Measurements from ENCODE around the gene MS4A4E.
"Not testable (repeated sequence)": the region's sequence is repeated elsewhere in the genome, so short reads cannot be mapped to it uniquely, and the experiment has no call there.

Gene MS4A4E

GRCh38 chr11:60170566-60170965 is 72.4 kb downstream of the MS4A4E start:
- no peak for DNase-seq

- no peak for DNase-seq
These were observed 73.5 kb downstream of the MS4A4E start for GRCh38 chr11:60169264-60169915.

GRCh38 chr11:60168306-60168705 is 74.6 kb downstream of the MS4A4E start:
- no peak for DNase-seq

GRCh38 chr11:60165951-60166350 is 77.0 kb downstream of the MS4A4E start:
- no peak for DNase-seq

GRCh38 chr11:60165538-60165937 is 77.4 kb downstream of the MS4A4E start:
- DNase-seq = no peak

GRCh38 chr11:60164550-60165075 is 78.3 kb downstream of the MS4A4E start:
- no peak for DNase-seq

GRCh38 chr11:60161766-60162165 is 81.2 kb downstream of the MS4A4E start:
- no peak for DNase-seq

- DNase-seq = no peak
These were observed 81.8 kb downstream of the MS4A4E start for GRCh38 chr11:60161107-60161506.

- DNase-seq = no peak
These were observed 83.1 kb downstream of the MS4A4E start for GRCh38 chr11:60159868-60160267.

- DNase-seq = no peak
These were observed 83.7 kb downstream of the MS4A4E start for GRCh38 chr11:60159284-60159683.

- no peak for DNase-seq
These were observed 84.3 kb downstream of the MS4A4E start for GRCh38 chr11:60158636-60159035.

- no peak for DNase-seq
These were observed 87.0 kb downstream of the MS4A4E start for GRCh38 chr11:60155931-60156330.

GRCh38 chr11:60152727-60153126 is 90.2 kb downstream of the MS4A4E start:
- DNase-seq = not testable (repeated sequence)

- DNase-seq = no peak
These were observed 92.7 kb downstream of the MS4A4E start for GRCh38 chr11:60150279-60150678.
